HG03159 (cell line): ENCODE data around the gene SPATA6.
"Not testable (repeated sequence)": the region's sequence is repeated elsewhere in the genome, so short reads cannot be mapped to it uniquely, and the experiment has no call there.

Experiments used
- ATAC-seq: cut with Tn5 transposase; IDR thresholded peaks from one replicate; pipeline ENCODE4 v1.9.1; 2021; ENCODE audit warnings: mild to moderate bottlenecking, moderate library complexity; ENCODE audit not compliant: unreplicated experiment

The SPATA6 gene

DNA sequence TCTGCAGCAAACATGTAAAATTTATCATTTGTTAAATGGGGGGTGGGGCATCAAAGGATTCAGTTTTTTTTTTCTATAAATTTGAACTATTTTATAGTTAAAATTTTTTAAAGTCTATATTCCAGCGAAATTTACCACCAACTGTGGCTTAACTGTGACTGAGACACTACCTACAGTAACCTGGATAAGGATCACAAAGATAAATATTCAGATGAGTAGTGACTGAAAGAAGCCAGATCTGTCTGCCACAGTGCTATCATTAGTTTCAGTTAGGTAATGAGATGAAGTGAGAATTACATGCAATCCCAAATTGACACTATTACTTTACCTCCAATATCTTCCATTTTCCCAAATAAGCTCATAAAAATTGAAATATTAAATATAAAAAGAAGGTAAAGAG is 5.4 kb downstream of the SPATA6 start:
- no peak for ATAC-seq

DNA sequence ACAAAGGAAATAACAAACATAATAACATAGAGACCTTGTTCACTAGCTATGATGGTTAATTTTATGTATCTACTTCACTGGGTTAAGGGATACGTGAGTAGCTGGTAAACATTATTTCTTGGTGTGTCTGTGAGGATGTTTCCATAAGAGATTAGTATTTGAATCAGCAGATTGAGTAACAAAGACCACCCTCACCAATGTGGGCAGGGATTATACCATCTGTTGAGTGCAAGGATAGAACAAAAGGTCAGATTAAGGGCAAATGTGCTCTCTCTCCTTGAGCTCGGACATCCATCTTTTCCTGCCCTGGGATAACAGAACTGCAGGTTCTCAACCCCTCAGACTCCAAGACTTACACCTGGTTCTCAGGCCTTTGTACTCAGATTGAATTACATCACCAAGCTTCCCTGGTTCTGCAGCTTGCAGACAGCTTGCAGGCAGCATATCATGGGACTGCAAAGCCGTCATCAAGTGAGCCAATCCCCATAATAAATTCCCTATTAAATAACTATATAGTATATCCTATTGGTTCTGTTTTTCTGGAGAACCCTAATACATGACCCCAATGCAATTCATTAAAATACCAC is 9.2 kb downstream of the SPATA6 start:
- no peak for ATAC-seq

DNA sequence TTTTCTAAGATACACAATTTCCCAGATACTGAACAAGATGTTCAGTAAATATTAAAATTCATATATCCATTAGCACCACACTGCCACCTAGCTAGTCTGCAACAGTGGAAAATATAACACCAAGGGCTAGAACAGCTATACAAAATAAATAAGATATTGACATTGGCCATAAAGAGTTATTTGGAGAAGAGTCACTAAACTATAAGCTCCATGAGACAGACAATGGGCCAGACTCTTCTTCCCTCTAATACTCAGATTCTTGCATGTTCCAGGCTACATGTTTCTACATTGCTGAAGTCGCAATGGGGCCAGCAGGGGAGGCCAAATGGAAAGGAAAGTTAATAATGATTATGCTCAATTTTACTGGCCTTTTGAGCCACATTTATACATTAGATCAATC is 21.5 kb downstream of the SPATA6 start:
- ATAC-seq: no peak

DNA sequence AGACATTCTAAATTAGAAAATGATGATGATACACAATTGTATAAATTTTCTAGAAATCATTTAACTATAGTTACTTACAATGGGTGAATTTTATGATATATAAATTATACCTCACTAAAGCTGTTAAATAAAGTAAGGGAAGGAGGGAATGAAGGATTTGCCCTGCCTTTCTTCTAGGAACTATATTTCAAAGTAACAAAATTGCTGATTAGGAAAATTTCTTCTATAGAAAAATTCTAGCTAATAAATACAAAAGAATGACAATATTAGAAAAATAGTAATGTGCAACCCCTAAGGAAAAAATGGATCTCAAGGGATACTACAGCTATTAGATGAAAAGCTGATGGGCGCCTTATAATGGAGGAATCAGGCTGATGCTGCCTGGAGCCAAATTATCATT is 23.1 kb downstream of the SPATA6 start:
- no peak for ATAC-seq

DNA sequence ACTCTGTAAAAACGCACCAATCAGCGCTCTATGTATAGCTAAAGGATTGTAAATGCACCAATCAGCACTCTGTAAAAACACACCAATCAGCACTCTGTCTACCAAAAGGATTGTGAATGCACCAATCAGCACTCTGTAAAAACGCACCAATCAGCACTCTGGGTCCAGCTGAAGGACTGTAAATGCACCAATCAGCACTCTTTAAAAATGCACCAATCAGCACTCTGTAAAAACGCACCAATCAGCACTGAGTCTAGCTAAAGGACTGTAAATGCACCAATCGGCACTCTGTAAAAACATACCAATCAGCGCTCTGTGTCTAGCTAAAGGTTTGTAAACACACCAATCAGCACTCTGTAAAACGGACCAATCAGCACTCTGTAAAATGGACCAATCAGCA is 27.8 kb downstream of the SPATA6 start:
- not testable (repeated sequence) for ATAC-seq

DNA sequence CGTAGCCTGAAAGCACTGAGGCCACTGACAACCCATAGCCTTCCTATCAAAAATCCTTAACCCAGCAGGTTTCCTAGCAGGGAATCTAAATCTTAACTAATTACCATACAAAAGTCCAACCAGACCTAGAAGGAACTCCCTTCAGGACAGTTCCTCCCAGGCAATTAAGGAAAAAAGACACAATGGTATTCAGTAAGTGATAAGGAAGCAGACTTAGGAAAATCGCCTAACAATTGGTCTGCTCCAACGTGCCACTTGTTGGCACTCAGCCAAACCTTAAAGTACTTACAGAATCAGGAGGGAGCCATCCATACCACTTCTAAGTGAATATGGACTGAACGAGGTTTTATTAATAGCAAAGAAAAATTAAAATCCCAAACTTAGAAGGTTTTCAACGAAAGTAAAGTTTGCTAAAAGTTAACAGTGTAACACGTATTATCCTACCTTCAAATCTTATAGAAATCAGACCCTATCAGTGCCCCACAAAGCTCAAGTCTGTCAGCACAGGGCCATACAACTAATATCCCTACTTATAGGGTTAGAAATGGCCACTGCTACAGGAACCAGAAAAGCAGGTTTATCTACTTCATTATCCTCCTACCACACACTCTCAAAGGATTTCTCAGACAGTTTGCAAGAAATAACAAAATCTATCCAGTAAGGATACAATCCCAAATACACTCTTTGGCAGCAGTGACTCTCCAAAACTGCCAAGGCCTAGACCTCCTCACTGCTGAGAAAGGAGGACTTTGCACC is 29.0 kb downstream of the SPATA6 start:
- no peak for ATAC-seq

DNA sequence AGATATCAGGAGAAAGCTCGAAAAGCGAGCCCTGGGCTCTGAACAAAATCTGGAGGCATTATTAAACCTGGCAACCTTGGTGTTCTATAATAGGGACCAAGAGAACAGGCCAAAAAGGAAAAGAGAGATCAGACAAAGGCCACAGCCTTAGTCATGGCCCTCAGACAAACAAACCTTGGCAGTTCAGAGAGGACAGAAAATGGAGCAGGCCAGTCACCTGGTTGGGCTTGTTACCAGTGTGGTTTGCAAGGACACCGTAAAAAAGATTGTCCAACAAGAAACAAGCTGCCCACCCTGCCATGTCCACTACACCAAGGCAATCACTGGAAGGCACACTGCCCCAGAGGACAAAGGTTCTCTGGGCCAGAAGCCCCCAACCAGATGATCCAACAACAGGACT is 31.2 kb downstream of the SPATA6 start:
- not testable (repeated sequence) for ATAC-seq

DNA sequence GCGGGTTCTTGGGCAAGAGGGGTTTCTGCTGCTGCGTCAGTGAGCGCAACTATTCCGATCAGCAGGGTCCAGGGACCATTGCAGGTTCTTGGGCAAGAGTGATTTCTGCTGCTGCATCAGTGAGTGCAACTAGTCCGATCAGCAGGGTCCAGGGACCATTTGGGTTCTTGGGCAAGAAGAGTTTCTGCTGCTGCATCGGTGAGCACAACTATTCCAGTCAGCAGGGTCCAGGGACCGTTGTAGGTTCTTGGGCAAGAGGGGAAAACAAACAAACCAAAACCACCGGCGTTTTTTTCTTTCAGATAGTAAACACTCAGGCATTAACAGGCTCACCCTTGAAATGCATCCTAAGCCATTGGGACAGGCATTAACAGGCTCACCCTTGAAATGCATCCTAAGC is 32.6 kb downstream of the SPATA6 start:
- ATAC-seq: no peak

DNA sequence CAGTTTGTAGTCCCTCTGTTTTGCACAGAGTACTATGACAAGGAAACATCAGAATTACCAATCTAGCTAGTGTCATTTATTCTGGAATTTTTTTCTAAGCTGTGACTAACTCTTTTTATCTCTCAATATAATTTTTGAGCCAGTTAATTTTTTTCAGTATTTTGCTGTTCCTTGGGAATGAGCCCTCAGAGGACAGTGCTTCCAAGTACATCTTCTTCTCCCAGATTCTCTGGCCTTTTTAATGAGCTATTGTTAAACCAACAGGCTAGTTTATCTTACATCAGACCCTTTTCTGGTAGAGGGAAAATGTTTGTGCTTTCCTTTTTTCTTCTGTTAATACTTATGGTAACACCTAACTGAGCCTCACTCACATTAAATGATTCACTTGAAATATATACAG is 34.6 kb downstream of the SPATA6 start:
- not testable (repeated sequence) for ATAC-seq

DNA sequence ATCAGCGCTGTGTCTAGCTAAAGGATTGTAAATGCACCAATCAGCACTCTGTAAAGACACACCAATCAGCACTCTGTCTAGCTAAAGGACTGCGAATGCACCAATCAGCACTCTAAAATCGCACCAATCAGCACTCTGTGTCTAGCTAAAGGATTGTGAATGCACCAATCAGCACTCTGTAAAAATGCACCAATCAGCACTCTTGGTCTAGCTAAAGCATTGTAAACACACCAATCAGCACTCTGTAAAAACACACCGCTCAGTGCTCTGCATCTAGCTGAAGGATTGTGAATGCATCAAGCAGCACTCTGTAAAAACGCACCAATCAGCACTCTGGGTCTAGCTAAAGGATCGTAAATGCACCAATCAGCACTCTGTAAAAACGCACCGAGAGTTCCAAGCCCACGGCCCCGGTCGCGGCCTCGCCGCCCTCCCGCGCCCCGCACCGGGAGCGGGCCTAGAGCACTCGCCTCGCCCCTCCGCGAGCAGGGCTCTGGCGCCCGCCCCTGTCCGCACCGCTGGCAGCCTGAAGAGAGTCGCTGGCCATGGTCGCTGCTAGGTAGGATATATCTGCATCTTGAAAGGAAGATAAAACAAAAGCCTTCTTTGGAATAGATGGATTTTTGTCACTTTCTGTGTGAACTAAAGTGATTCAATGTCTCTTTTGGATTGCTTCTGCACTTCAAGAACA is 36.5 kb downstream of the SPATA6 start:
- not testable (repeated sequence) for ATAC-seq

DNA sequence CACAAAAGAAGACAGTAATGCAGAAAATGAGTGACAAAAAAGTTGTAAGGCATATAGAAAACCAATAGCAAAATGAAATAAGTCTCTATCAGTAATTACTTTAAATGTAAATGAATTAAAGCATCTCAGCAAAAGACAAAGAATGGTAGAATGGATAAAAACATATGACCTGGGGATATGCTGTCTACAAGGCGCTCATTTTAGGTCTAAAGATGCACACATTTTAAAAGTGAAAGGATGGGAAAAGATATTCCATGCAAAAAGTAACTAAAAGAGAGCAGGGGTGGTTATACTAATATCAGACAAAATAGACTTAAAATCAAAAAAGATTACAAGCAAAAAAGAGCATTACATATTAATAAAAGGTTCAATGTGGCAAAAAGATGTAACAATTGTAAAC is 41.2 kb downstream of the SPATA6 start:
- ATAC-seq: no peak

DNA sequence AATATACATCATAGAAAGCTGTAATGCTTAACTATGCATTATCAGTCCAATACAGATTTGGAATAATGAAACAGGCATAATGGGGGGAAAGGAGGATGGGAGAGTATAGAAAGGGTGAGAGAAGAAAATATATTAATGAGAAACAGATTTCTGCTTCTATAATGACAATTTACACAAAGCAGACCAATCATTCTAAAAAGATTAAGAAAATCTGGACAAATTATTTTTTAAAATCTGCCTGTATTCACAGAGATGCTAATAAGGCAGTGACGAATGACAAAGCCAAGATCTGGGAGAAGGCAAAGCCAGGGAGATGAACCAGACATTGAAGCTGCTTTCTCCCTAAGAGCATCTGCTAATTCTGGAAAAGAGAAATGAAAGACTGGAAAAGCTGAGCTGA is 50.0 kb downstream of the SPATA6 start:
- ATAC-seq: no peak

DNA sequence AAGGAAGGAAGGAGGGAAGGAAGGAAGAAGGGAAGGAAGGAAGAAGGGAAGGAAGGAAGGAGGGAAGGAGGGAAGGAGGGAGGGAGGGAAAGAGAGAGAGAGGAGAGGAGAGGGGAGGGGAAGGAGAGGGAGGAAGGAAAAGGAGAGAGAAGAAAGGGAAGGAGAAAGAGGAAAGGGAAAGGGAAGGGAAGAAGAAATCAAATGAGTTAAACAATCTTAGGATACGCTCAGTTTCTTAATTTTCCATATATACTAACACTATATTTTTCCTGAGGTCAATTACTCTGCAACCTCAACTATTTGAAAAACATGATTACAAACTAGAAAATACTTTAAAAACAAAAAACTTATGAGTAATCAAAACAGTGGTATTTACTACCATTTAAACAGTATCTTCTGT is 53.3 kb downstream of the SPATA6 start:
- no peak for ATAC-seq

DNA sequence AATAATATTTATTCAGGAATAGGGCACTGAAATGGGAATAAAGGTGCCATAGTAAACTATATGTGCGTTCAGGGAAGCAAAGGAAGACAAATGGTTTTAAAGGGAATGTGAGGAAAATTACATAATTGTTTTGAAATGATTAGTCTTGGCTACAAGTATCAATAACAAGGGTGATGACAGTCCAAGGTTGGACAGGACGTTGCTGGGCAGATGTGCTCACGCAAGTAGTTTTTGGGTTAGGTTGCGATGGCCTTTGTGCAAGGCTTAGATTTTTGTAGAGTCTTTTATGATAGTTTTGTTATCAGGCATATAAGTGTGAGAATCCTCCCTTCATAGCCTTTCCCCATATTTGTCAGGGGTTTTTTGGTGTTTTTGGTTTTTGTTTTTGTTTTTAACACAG is 57.0 kb downstream of the SPATA6 start:
- ATAC-seq: no peak

DNA sequence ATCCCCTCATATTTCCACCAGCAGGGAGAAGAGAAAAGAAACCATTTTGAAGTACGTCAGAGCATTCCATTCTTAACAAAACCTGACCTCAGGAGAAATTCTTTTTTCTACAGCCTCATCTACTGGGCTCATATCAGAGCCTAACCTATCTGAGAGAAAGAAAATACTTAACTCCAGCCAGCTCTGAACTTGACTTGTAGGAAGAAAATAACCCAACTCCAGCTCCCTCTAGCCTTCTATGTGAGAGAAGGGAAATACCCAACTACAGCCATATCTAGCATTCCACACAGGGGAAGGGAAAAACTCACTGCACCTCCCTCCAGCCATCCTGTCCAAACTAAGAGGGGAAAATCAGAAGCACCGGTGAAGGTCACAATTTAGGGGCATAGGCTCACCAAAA is 57.7 kb downstream of the SPATA6 start:
- no peak for ATAC-seq

DNA sequence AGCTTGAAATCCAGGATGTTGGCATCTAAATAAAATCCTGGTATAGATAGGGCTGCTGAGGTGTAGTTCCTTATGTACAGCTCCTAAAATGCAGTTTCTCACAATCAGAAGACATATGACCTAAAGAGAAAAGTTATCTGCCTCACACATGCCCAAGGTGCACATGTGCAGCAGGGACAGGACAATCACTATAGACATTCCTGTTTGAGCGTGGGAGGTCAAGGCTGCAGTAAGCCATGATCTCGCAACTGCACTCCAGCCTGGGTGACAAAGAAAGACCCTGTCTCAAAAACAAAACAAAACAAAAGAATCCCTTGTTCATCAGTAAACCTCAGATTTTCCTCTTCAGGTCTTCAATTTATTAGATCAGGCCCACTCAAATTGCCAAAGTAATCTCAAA is 66.1 kb downstream of the SPATA6 start:
- ATAC-seq: no peak

DNA sequence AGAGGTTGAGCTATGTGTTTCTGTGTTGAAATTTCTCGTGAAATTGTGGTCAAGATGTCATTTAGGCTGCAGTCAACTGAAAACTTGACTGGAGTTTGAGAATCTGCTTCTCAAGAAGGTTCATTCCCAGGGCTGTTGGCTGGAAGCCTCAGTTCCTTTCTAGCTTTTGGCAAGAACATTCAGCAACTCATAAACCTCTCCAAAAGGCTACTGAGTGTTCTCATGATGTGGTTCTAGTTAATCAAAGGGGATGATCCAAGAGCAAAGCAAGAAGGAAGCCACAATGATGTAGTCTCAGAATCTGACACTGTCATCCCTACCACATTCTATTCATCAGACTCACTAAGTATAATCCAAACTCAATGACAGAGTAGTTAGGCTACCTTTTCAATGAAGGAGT is 66.6 kb downstream of the SPATA6 start:
- ATAC-seq: no peak

DNA sequence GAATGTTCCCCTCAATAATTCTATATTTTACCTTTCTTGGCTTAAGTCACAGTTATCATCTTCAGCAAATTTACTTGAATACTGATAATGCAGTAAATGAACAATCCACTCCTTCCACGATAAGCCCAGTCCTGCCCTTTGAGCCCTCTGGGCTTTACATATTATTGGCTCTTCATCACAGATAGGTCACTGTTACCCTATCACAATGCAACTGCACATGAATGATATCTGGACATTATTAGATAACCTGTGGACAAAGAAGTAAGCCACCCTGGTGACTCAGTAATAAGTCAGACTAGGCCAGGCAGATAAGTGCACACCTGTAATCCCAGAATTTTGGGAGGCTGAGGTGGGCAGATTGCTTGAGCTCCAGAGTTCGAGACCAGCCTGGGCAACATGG is 69.4 kb downstream of the SPATA6 start:
- no peak for ATAC-seq

DNA sequence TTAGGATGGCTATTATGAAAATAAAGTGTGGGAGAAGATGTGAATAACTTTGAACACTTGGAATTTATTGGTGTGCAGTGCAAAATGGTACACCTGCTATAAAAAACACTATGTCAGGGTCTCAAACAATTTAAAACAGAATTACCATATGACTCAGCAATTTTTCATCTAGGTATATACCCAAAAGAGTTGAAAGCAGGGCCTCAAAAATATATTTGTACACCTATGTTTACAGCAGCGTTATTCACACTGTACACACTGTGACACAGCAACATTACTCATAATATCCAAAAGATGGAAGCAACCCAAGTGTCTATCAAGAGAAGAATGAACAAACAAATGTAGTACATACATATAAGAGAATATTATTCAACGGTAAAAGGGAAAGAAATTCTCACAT is 75.8 kb downstream of the SPATA6 start:
- no peak for ATAC-seq

DNA sequence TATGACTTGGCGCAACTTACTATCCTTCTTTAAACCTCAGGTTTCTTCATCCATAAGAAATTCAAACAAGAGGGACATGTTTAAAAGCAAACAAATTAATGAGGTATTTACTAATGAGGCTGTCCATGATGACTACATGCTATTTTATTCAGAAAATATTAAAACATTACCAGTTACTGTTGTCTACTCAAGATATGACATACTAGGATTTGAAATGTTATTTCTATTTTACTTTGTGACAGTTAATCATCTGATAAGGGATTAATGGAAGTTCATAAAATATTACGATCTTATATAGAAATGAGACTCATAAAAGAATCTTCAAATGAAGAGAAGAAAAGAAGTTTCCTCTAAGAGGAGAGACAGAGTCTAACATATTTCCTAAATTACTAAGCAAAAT is 80.1 kb downstream of the SPATA6 start:
- no peak for ATAC-seq

DNA sequence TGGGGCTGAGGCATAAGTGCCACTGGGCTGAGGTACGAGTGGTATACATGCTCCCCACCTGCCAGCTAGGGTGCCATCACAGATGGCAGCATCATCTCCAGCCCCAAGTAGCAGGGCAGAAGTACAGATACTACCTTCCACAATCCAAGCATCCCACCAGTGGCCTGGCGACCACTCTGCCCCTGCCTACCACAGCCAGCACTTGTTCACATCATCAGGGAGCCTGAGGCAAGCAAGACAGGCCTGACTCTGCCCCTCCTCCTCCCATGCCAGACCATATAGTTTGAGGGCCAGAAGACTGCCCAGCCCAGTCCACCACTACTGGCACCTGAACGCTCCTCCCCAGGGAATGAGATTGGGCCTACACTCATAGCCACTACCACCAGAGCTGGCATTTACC is 84.6 kb downstream of the SPATA6 start:
- no peak for ATAC-seq

DNA sequence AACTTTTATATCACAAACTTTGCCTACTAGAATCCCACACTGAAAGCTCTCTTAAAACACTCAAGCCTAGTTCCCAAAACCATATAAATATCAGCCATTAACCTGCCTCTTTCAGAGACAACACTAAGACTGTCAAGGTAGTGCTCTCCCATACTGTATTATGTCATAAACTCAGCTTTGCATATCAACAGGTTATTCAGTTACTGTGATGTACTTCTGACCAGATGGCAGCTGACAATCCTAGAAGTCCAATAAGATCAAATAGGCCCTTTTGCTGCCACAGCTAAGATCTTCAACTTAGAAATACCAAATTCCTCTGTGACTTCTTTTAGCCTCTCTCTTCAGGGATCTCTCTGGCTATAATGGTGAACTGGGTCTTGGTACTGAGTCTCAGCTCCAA is 97.2 kb downstream of the SPATA6 start:
- no peak for ATAC-seq
